Calu3 (cell line): Measurements from ENCODE around the gene TMEM101. TPM values are rescaled to one million over a fixed set of nuclear protein-coding genes. Genes with fewer than 3 reads are reported as not detected.

Experiments used
- Bru-seq: library from RNA; stranded (reverse); fragments of 400-500 nt; gene quantifications from one replicate; lab custom pipeline; 2021; lab: Mats Ljungman, UMichigan
- BruChase-seq, 2 experiments: library from RNA; stranded (reverse); fragments of 400-500 nt; gene quantifications; one replicate each; lab custom pipeline; 2021; lab: Mats Ljungman, UMichigan
- BruUV-seq: library from RNA; stranded (reverse); fragments of 400-500 nt; replicated peaks from 2 replicates; lab custom pipeline; 2021; lab: Mats Ljungman, UMichigan
- CTCF ChIA-PET: fragments of 300-600 bp; sonication (Branson Sonifier 250); formaldehyde crosslinking; loops from one replicate; lab custom pipeline; 2022; ENCODE audit warnings: antibody characterized with exemption; lab: Charles Lee
- DNase-seq: peaks from one replicate; pipeline ENCODE4 v3.0.0; 2022
- H3K27ac Mint-ChIP-seq: one replicate; pipeline ENCODE4 v1.8.0; 2022; ENCODE audit warnings: mixed read lengths; ENCODE audit not compliant: unreplicated experiment
- H3K27me3 Mint-ChIP-seq: one replicate; pipeline ENCODE4 v1.8.0; 2022; ENCODE audit warnings: mixed read lengths; ENCODE audit not compliant: unreplicated experiment
- H3K36me3 Mint-ChIP-seq: one replicate; pipeline ENCODE4 v1.8.0; 2022; ENCODE audit warnings: mild to moderate bottlenecking, moderate library complexity, mixed read lengths; ENCODE audit not compliant: insufficient read depth, unreplicated experiment
- H3K4me1 Mint-ChIP-seq: one replicate; pipeline ENCODE4 v1.8.0; 2022; ENCODE audit warnings: mild to moderate bottlenecking, low read depth, mixed read lengths; ENCODE audit not compliant: unreplicated experiment
- H3K4me3 Mint-ChIP-seq: one replicate; pipeline ENCODE4 v1.8.0; 2022; ENCODE audit warnings: mild to moderate bottlenecking, low read depth, moderate library complexity, mixed read lengths; ENCODE audit not compliant: unreplicated experiment
- H3K9me3 Mint-ChIP-seq: one replicate; pipeline ENCODE4 v1.8.0; 2022; ENCODE audit warnings: low read depth, mixed read lengths; ENCODE audit not compliant: unreplicated experiment
- intact Hi-C: fragments of 100-400 bp; cut with micrococcal nuclease; formaldehyde crosslinking; loops from one replicate; pipeline ENCODE4 v1.10.0; 2022; ENCODE audit not compliant: unreplicated experiment
- long read RNA-seq: library from polyadenylated mRNA; stranded (forward); transcript quantifications from one replicate; pipeline ENCODE4 v2.0.0, GENCODE V29; 2022
- total RNA-seq: library from RNA; stranded (reverse); gene quantifications from 2 replicates; pipeline ENCODE4 v1.2.3, GENCODE V29; 2022
- TF ChIP-seq, protein P1 (sequence below): fragments of 200-600 bp; IDR thresholded peaks from one replicate; pipeline ENCODE4 v1.8.0; 2022; ENCODE audit warnings: antibody characterized with exemption; ENCODE audit not compliant: unreplicated experiment

TMEM101 gene
- 41.8 and 43.8 TPM in 2 replicates for total RNA-seq
- Bru-seq, nascent RNA, result percentile 73 among the genes with signal in this experiment
- BruChase-seq, experiment 1, labeled RNA remaining after a 6-hour chase, result percentile 86 among the genes with signal in this experiment
- percentile 76 among the genes with signal in this experiment for BruChase-seq, experiment 2, labeled RNA remaining after a 2-hour chase
- long read RNA-seq, transcript TMEM101-201 (4 exons, 1,536 nt), result major isoform, 47 of 61 reads
- long read RNA-seq, partial matches to known transcripts, result 2 of 61 reads
- long read RNA-seq, other reads (novel, unspliced or antisense), result 12 of 61 reads

GRCh38 chr17:44014437-44015172, at the start of gene TMEM101:
TSS of gene TMEM101 (minus strand) at chr17:44014963. CDS start at chr17:44014952, 11 bp downstream.
- BruUV-seq, result no TSS peak
- Mint-ChIP-seq H3K4me3 (peak within 1 kb of the TSS; percentile 96), H3K27ac (peak within 1 kb of the TSS; percentile 93), H3K9me3 (no peaks in the 10 kb centered on the region), H3K4me1 (no peaks in the 10 kb centered on the region), H3K27me3 (no peaks in the 10 kb centered on the region), H3K36me3 (peaks cover 49% of the 10 kb centered on the region)
- peak; percentile 93 for DNase-seq
- CTCF ChIA-PET, result interaction anchor here (1.0 to 1.1 kb wide), 2 partner anchors 71 to 154 kb away, joined by 3 read pairs; no protein-coding TSS in a partner anchor
- TF ChIP-seq, protein P1, sequence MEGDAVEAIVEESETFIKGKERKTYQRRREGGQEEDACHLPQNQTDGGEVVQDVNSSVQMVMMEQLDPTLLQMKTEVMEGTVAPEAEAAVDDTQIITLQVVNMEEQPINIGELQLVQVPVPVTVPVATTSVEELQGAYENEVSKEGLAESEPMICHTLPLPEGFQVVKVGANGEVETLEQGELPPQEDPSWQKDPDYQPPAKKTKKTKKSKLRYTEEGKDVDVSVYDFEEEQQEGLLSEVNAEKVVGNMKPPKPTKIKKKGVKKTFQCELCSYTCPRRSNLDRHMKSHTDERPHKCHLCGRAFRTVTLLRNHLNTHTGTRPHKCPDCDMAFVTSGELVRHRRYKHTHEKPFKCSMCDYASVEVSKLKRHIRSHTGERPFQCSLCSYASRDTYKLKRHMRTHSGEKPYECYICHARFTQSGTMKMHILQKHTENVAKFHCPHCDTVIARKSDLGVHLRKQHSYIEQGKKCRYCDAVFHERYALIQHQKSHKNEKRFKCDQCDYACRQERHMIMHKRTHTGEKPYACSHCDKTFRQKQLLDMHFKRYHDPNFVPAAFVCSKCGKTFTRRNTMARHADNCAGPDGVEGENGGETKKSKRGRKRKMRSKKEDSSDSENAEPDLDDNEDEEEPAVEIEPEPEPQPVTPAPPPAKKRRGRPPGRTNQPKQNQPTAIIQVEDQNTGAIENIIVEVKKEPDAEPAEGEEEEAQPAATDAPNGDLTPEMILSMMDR, result no peak
- intact Hi-C loops, result no loop called here

DNA sequence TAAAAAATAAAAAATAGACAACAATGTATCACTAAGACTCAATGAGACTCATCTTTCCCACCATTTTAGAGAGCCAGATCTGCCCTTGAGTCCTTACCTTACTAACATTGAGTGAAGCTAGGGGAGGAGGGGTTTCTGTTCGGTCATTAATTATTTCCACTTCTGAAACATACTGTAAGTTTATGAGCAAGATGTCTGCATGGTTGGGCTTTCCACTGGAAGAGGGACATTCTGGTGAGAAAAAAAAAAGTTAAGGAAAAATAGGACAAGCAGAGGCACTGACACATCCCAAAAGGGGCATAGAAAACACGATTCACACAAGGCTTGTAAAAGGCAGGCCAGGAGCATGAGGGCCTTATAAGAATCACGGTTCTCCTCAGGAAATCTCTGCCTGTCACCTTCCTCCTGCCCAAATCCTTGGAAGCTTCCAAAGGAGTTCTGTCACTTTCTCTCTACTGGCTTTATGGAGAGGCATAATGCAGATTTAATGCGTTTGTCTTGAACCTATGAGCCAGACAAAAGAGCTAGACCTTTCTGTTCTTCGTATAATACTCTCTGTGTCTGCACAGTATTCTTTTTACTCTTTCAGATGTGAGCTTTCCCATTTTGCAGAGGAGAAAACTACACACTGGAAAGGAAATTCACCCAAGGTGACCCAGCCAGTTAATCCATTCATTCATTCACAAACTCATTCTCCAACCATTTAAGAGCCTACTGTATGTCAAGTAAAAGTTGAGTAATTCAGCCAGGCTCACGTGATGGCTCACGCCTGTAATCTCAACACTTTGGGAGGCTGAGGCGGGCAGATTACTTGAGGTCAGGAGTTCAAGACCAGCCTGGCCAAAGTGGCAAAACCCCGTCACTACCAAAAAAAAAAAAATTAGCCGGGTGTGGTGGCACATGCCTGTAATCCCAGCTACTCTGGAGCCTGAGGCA, 49.2 kb upstream of the TMEM101 start:
- CTCF ChIA-PET, result interaction anchor here (0.7 kb wide), 1 partner anchor 579 kb away, joined by 5 read pairs; no protein-coding TSS in a partner anchor
- no peak for DNase-seq
- TF ChIP-seq, protein P1, result no peak

GRCh38 chr17:44062871-44063270, 48.1 kb upstream of the TMEM101 start:
- BruUV-seq, result no TSS peak
- Mint-ChIP-seq H3K27me3 (no peaks in the 10 kb centered on the region), H3K36me3 (peaks cover 89% of the 10 kb centered on the region), H3K4me3 (no peak overlapping the region), H3K9me3 (no peaks in the 10 kb centered on the region), H3K27ac (no peak overlapping the region), H3K4me1 (peaks cover 32% of the 10 kb centered on the region)
- CTCF ChIA-PET, result no interaction called here
- DNase-seq, result no peak
- intact Hi-C loops, result no loop called here
- TF ChIP-seq, protein P1, result no peak

More for the DNA sequence above, 49.2 kb upstream of the TMEM101 start:
- intact Hi-C loops, result no loop called here
- BruUV-seq, result TSS peak; percentile 21
- no peaks in the 10 kb centered on the region for H3K27me3 Mint-ChIP-seq
- H3K4me3 Mint-ChIP-seq, result peak overlapping the region; percentile 24
- peaks cover 80% of the 10 kb centered on the region for H3K36me3 Mint-ChIP-seq
- H3K27ac Mint-ChIP-seq, result peak overlapping the region; percentile 86
- H3K4me1 Mint-ChIP-seq, result peaks cover 32% of the 10 kb centered on the region
- no peaks in the 10 kb centered on the region for H3K9me3 Mint-ChIP-seq

- BruUV-seq, result no TSS peak
- DNase-seq, result no peak
- no peaks in the 10 kb centered on the region for H3K27me3 Mint-ChIP-seq
- H3K36me3 Mint-ChIP-seq, result peaks cover 88% of the 10 kb centered on the region
- CTCF ChIA-PET, result interaction anchor here (0.7 to 1.1 kb wide), 3 partner anchors 20 to 276 kb away, joined by 3 to 6 read pairs (median 5); no protein-coding TSS in a partner anchor
- intact Hi-C loops, result no loop called here
- H3K4me1 Mint-ChIP-seq, result peaks cover 25% of the 10 kb centered on the region
- H3K9me3 Mint-ChIP-seq, result no peaks in the 10 kb centered on the region
- no peak overlapping the region for H3K27ac Mint-ChIP-seq
- TF ChIP-seq, protein P1, result no peak
- H3K4me3 Mint-ChIP-seq, result no peak overlapping the region
Observed at GRCh38 chr17:44061446-44061845, 46.7 kb upstream of the TMEM101 start.
